ENCODE measurements around the gene SLC13A5. TPM values are rescaled to one million over a fixed set of nuclear protein-coding genes. Genes with fewer than 3 reads are reported as not detected.

Gene SLC13A5
- total RNA-seq, 1 donor from 2014 or later, result not detected

DNA sequence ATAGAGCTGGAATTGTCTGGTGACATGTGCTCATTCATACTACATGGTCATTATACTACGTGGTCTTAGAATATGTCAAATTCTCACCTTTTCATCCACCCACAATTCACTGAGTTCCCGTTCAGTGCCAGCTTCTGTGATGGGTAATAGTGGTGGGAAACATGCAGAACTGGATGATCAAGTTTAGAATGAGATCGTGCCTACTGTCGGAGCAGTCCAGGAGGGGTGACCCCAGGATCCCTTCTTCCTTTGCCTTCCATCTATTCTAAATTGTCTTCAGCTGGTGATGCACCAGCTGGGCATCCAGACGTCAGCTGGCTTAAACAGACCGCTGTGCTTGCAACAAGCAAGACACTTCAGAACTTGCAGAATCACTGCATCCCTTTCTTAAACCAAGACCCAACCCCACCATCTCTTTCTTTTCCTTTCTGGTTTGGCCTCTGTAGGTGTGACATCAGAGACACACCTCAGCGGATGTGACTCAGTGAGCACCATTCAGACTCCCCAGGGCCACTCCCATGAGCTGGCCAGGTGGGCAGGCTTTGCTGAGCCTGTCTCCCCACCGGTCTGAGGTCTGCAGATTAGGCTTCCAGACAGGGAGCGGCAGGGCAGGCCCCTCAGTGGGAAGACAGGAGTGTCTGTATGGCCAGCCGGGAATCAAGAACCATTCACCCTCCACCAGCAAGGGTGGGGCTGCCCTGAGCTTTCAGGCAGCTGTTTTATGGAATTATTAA lies 43.5 kb downstream of the SLC13A5 start:
- DNase-seq (no peak), ATAC-seq (no peak)
- no peaks in the 10 kb centered on the region for H3K4me1 ChIP-seq
- no peaks in the 10 kb centered on the region for H3K36me3 ChIP-seq
- TF ChIP-seq, protein P1, sequence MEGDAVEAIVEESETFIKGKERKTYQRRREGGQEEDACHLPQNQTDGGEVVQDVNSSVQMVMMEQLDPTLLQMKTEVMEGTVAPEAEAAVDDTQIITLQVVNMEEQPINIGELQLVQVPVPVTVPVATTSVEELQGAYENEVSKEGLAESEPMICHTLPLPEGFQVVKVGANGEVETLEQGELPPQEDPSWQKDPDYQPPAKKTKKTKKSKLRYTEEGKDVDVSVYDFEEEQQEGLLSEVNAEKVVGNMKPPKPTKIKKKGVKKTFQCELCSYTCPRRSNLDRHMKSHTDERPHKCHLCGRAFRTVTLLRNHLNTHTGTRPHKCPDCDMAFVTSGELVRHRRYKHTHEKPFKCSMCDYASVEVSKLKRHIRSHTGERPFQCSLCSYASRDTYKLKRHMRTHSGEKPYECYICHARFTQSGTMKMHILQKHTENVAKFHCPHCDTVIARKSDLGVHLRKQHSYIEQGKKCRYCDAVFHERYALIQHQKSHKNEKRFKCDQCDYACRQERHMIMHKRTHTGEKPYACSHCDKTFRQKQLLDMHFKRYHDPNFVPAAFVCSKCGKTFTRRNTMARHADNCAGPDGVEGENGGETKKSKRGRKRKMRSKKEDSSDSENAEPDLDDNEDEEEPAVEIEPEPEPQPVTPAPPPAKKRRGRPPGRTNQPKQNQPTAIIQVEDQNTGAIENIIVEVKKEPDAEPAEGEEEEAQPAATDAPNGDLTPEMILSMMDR (IDR thresholded peaks at IDR 0.05), result no peak
- H3K9me3 ChIP-seq, result no peaks in the 10 kb centered on the region
- H3K27me3 ChIP-seq (ENCODE audit: low read depth), result peaks cover 8% of the 10 kb centered on the region
- intact Hi-C loops (cut with DNase I), result no loop called here
- H3K4me3 ChIP-seq, result no peak overlapping the region
- H3K27ac ChIP-seq, result no peak overlapping the region

DNA sequence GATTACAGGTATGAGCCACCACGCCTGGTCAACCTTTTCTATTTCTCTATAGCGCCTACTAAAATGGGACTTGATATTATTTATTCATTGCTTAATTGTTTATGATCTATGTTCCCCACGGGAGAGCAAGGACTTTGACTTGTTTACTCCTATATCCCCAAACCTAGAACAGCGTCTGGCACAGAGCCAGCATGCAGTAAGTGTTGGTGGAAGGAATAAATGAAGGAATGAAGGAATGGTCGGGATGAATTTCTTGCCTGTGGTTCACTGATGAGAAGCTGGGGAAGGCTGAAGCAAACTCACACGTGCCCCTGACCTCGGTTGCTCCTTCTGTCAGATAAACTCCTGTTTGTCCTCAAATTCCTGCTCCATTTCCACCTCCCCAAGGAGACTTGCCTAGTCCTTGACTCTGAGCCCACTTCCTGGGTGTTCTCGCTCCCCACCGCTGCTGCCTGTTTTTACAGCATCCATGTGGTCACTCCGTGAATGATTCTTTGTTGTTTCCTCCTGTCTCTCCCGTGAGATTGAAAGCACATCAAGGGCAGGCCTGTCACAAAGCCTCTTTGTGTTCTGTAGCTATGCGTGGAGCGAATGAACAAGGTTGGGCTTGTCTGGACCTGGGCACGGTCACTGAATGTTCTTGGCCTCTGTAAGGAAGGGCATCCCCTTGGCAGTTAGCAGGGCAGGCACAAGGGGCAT lies 44.3 kb downstream of the SLC13A5 start:
- intact Hi-C loops (cut with DNase I), result no loop called here
- TF ChIP-seq, protein P1 (IDR thresholded peaks at IDR 0.05), result no peak
- H3K4me1 ChIP-seq, result no peaks in the 10 kb centered on the region
- no peaks in the 10 kb centered on the region for H3K9me3 ChIP-seq
- no peaks in the 10 kb centered on the region for H3K36me3 ChIP-seq
- H3K27me3 ChIP-seq (ENCODE audit: low read depth), result peaks cover 8% of the 10 kb centered on the region
- H3K4me3 ChIP-seq, result no peak overlapping the region
- no peak for ATAC-seq
- DNase-seq, result no peak
- H3K27ac ChIP-seq, result no peak overlapping the region

DNA sequence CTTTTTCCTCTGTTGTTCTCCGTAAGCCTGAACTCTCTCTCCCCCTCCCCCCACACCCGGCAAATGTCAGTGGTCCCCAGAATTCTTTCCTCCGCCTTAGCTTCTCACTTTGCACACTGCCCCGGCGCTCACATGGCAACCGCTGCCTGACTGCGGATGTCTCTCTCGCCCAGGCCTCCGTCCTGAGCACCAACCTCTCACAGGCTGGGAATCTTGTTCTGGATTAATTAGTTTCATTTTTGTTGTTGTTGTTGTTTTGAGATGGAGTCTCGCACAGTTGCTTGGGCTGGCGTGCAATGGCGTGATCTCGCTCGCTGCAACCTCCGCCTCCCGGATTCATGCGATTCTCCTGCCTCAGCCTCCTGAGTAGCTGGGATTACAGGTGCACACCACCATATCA lies 45.0 kb downstream of the SLC13A5 start:
- TF ChIP-seq, protein P1 (IDR thresholded peaks at IDR 0.05), result no peak
- intact Hi-C loops (cut with DNase I), result no loop called here
- peaks cover 8% of the 10 kb centered on the region for H3K27me3 ChIP-seq (ENCODE audit: low read depth)
- H3K27ac ChIP-seq, result no peak overlapping the region
- H3K4me3 ChIP-seq, result no peak overlapping the region
- no peaks in the 10 kb centered on the region for H3K9me3 ChIP-seq
- ATAC-seq (no peak), DNase-seq (no peak)
- no peaks in the 10 kb centered on the region for H3K4me1 ChIP-seq
- no peaks in the 10 kb centered on the region for H3K36me3 ChIP-seq

DNA sequence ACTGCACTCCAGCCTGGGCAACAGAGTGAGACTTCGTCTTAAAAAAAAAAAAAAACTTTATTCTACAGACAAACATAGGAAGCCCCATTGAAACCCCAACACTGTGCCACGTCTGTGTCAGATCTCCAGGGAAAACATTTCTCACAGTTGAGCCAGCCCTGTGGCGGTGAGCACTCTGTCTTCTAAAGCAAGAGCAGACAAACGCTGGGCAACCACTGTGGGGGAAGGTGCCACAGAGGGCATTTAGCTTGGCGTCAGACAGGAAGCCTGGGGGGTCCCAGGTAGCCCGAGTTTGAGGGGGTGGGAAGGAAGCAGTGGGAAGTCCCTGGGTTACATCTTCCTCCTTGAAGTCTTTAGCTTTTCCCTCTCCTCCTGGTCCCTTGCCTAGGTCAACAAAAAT lies 45.7 kb downstream of the SLC13A5 start:
- ATAC-seq (no peak), DNase-seq (no peak)
- H3K27ac ChIP-seq, result no peak overlapping the region
- no peaks in the 10 kb centered on the region for H3K9me3 ChIP-seq
- no peaks in the 10 kb centered on the region for H3K4me1 ChIP-seq
- H3K27me3 ChIP-seq (ENCODE audit: low read depth), result peaks cover 13% of the 10 kb centered on the region
- no peaks in the 10 kb centered on the region for H3K36me3 ChIP-seq
- H3K4me3 ChIP-seq, result no peak overlapping the region
- intact Hi-C loops (cut with DNase I), result no loop called here
- TF ChIP-seq, protein P1 (IDR thresholded peaks at IDR 0.05), result no peak

DNA sequence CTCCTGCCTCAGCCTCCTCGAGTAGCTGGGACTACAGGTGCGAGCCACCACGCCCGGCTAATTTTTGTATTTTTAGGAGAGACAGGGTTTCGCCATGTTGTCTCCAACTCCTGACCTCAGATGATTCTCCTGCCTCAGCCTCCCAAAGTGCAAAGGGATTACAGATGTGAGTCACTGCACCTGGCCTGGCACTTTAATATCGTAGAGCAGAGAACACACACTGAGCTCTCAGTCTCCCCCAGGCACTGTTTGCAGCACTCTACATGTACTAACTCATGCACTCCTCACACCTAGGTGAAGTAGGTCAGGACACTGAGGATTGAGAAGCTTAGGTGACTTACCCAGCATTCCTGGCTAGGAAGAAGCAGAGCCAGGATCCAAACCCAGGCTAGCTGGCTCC lies 46.6 kb downstream of the SLC13A5 start:
- H3K9me3 ChIP-seq, result no peaks in the 10 kb centered on the region
- intact Hi-C loops (cut with DNase I), result no loop called here
- H3K4me3 ChIP-seq, result no peak overlapping the region
- H3K4me1 ChIP-seq, result no peaks in the 10 kb centered on the region
- peaks cover 13% of the 10 kb centered on the region for H3K27me3 ChIP-seq (ENCODE audit: low read depth)
- no peak for ATAC-seq
- TF ChIP-seq, protein P1 (IDR thresholded peaks at IDR 0.05), result no peak
- H3K27ac ChIP-seq, result no peak overlapping the region
- no peaks in the 10 kb centered on the region for H3K36me3 ChIP-seq
- DNase-seq, result no peak
